Keratinocyte (primary cell): ENCODE measurements around the gene RNF175. TPM values are rescaled to one million over a fixed set of nuclear protein-coding genes. Genes with fewer than 3 reads are reported as not detected.

ENCODE experiments used
- DNase-seq: peaks from one replicate; pipeline ENCODE4 v3.0.0-alpha.2; 2011; ENCODE audit warnings: low read depth, missing footprints, low spot score
- FAIRE-seq: peaks from 2 replicates; lab custom pipeline; 2011; peaks lifted over from hg19 to GRCh38; lab: Jason Lieb, UNC
- H2AFZ ChIP-seq: 2 replicates; pipeline ENCODE4 v1.6.0; 2012; ENCODE audit warnings: low read length, control low read depth, inconsistent platforms; ENCODE audit not compliant: control insufficient read depth
- H3K27ac ChIP-seq: 2 replicates; pipeline ENCODE4 v1.5.1; 2011; ENCODE audit warnings: low read length; ENCODE audit not compliant: control insufficient read depth, insufficient read depth
- H3K27me3 ChIP-seq: 3 replicates; pipeline ENCODE4 v1.6.0; 2011; ENCODE audit warnings: low read length; ENCODE audit not compliant: control insufficient read depth, insufficient read depth; ENCODE audit errors: extremely low read depth
- H3K36me3 ChIP-seq, 2 experiments: 2 replicates in 1 of 2; 3 replicates in 1 of 2; pipeline ENCODE4 v1.5.1; 2011; ENCODE audit warnings: low read length in 2 of 2, mild to moderate bottlenecking in 1 of 2; ENCODE audit not compliant: control insufficient read depth in 2 of 2, insufficient read depth in 2 of 2; ENCODE audit errors: extremely low read depth in 1 of 2
- H3K4me1 ChIP-seq: 3 replicates; pipeline ENCODE4 v1.5.1; 2011; ENCODE audit warnings: low read length; ENCODE audit not compliant: control insufficient read depth, insufficient read depth; ENCODE audit errors: extremely low read depth
- H3K4me2 ChIP-seq: 3 replicates; pipeline ENCODE4 v1.6.0; 2011; ENCODE audit warnings: low read depth, low read length; ENCODE audit not compliant: control insufficient read depth, insufficient read depth; ENCODE audit errors: extremely low read depth
- H3K4me3 ChIP-seq, 3 experiments: fragments of 200-600 bp in 1 of 3; sonication (generic) in 1 of 3; 2 replicates in 2 of 3; 3 replicates in 1 of 3; pipeline ENCODE4 v1.5.1; 2011 to 2016; ENCODE audit warnings: low read length in 3 of 3, mild to moderate bottlenecking in 3 of 3, control low read depth in 2 of 3, inconsistent platforms in 1 of 3, low read depth in 1 of 3, mixed read lengths in 1 of 3, mixed run types in 1 of 3, moderate library complexity in 1 of 3; ENCODE audit not compliant: control insufficient read depth in 2 of 3, insufficient read depth in 2 of 3; ENCODE audit errors: extremely low read depth in 1 of 3
- H3K79me2 ChIP-seq: 2 replicates; pipeline ENCODE4 v1.6.0; 2012; ENCODE audit warnings: low read length; ENCODE audit not compliant: control insufficient read depth, insufficient read depth
- H3K9ac ChIP-seq: 3 replicates; pipeline ENCODE4 v1.6.0; 2011; ENCODE audit warnings: low read length; ENCODE audit not compliant: control insufficient read depth, insufficient read depth; ENCODE audit errors: extremely low read depth
- H3K9me1 ChIP-seq: 3 replicates; pipeline ENCODE4 v1.6.0; 2011; ENCODE audit warnings: low read length; ENCODE audit not compliant: control insufficient read depth, insufficient read depth; ENCODE audit errors: extremely low read depth
- H3K9me3 ChIP-seq: 2 replicates; pipeline ENCODE4 v1.5.1; 2012; ENCODE audit warnings: low read depth, low read length; ENCODE audit not compliant: control insufficient read depth
- H4K20me1 ChIP-seq: 3 replicates; pipeline ENCODE4 v1.6.0; 2011; ENCODE audit warnings: low read length; ENCODE audit not compliant: control insufficient read depth, insufficient read depth; ENCODE audit errors: extremely low read depth
- CTCF ChIP-seq, 3 experiments: IDR thresholded peaks in 1 of 3; conservative IDR thresholded peaks in 1 of 3; optimal IDR thresholded peaks in 1 of 3; 2 replicates in 2 of 3; 3 replicates in 1 of 3; pipeline versions ENCODE3 to v1.5.1; 2011; ENCODE audit warnings: low read length in 3 of 3, mild to moderate bottlenecking in 3 of 3, moderate library complexity in 2 of 3, control low read depth in 1 of 3, inconsistent platforms in 1 of 3; ENCODE audit not compliant: insufficient read depth in 2 of 3; ENCODE audit errors: extremely low read depth in 1 of 3
- EZH2 ChIP-seq: IDR thresholded peaks from one replicate; pipeline ENCODE4 v1.6.1; 2012; ENCODE audit warnings: inconsistent platforms, mild to moderate bottlenecking, low read length, moderate library complexity
- dilution Hi-C: fragments of 300-500 bp; cut with MboI; formaldehyde crosslinking; loops from one replicate; pipeline ENCODE4 v1.7.0; 2020; ENCODE audit warnings: low sequenced_read_pairs; ENCODE audit not compliant: extremely low pct_ligation_motif_present
- polyA plus RNA-seq, 5 experiments: library from polyadenylated mRNA; depleted of rRNA in 3 of 5; stranded (reverse) in 3 of 5; stranded (forward) in 1 of 5; unstranded in 1 of 5; fragments of >200 nt; gene quantifications; 1 replicate in 1 of 5; 2 replicates in 3 of 5; 3 replicates in 1 of 5; pipeline versions ENCODE4 v1.2.1 to v1.2.3, GENCODE V29; 2011 to 2012; ENCODE audit warnings: missing spikeins in 2 of 5, low read depth in 1 of 5, low replicate concordance in 1 of 5

RNF175 gene
- polyA plus RNA-seq, 1 donor (not counting 4 experiments of a cell fraction or from before 2014, with no cell fraction given) = not detected

GRCh38 chr4:153782581-153782980 is 22.8 kb upstream of the RNF175 start:
- no peaks in the 10 kb centered on the region for H3K36me3 ChIP-seq
- no peak overlapping the region for H2AFZ ChIP-seq
- H3K9me3 ChIP-seq = no peaks in the 10 kb centered on the region
- peaks cover 27% of the 10 kb centered on the region for H3K27me3 ChIP-seq
- dilution Hi-C loops = no loop called here
- no peak overlapping the region for H3K4me2 ChIP-seq
- no peaks in the 10 kb centered on the region for H3K4me1 ChIP-seq
- H3K79me2 ChIP-seq = no peaks in the 10 kb centered on the region
- no peak overlapping the region for H3K4me3 ChIP-seq
- DNase-seq (no peak), FAIRE-seq (no peak)
- H3K9me1 ChIP-seq = no peaks in the 10 kb centered on the region
- no peak overlapping the region for H3K9ac ChIP-seq
- no peaks in the 10 kb centered on the region for H4K20me1 ChIP-seq
- TF ChIP-seq EZH2 (no peak), CTCF (optimal IDR thresholded peaks at IDR 0.05 in 1 of 3, IDR thresholded peaks at IDR 0.05 in 1 of 3, conservative IDR thresholded peaks at IDR 0.05 in 1 of 3; ENCODE audit: extremely low read depth in 1 of 3, insufficient read depth in 2 of 3, low read length in 3 of 3) (no peak)
- H3K27ac ChIP-seq = no peak overlapping the region

GRCh38 chr4:153781717-153782416 is 22.0 kb upstream of the RNF175 start:
- dilution Hi-C loops = no loop called here
- Histone ChIP-seq H3K9ac (no peak overlapping the region), H3K9me1 (no peaks in the 10 kb centered on the region), H3K36me3 (no peaks in the 10 kb centered on the region), H3K79me2 (no peaks in the 10 kb centered on the region), H3K4me2 (no peak overlapping the region), H3K9me3 (no peaks in the 10 kb centered on the region), H2AFZ (no peak overlapping the region), H3K27ac (no peak overlapping the region), H3K27me3 (peaks cover 23% of the 10 kb centered on the region), H3K4me1 (no peaks in the 10 kb centered on the region), H3K4me3 (no peak overlapping the region), H4K20me1 (no peaks in the 10 kb centered on the region)
- FAIRE-seq (no peak), DNase-seq (no peak)
- no peak for TF ChIP-seq EZH2
- TF ChIP-seq CTCF (optimal IDR thresholded peaks at IDR 0.05 in 1 of 3, IDR thresholded peaks at IDR 0.05 in 1 of 3, conservative IDR thresholded peaks at IDR 0.05 in 1 of 3; ENCODE audit: extremely low read depth in 1 of 3, insufficient read depth in 2 of 3, low read length in 3 of 3) = no peak
